Ascending aorta (tissue), 2 donors: ENCODE measurements around the gene NXPH2. TPM values are rescaled to one million over a fixed set of nuclear protein-coding genes. Genes with fewer than 3 reads are reported as not detected.

Experiments used
- DNase-seq, 2 donors: peaks; one replicate each; pipeline ENCODE4 v3.0.0-alpha.2; 2019; ENCODE audit warnings: low spot score in 2 of 2
- H3K27ac ChIP-seq, 2 donors: fragments of 200-600 bp; sonication (generic); one replicate each; pipeline ENCODE4 v1.5.1; 2016 to 2017; ENCODE audit warnings: mild to moderate bottlenecking in 1 of 2
- H3K27me3 ChIP-seq: fragments of 200-600 bp; sonication (generic); one replicate; pipeline ENCODE4 v1.5.1; 2017
- H3K36me3 ChIP-seq, 2 donors: fragments of 200-600 bp; sonication (generic); one replicate each; pipeline ENCODE4 v1.5.1; 2016
- H3K4me1 ChIP-seq, 2 donors: fragments of 200-600 bp; sonication (generic); one replicate each; pipeline ENCODE4 v1.5.1; 2016 to 2017; ENCODE audit warnings: mild to moderate bottlenecking in 1 of 2
- H3K4me3 ChIP-seq, 2 donors: fragments of 200-600 bp; sonication (generic); one replicate each; pipeline ENCODE4 v1.5.1; 2016 to 2017; ENCODE audit warnings: mild to moderate bottlenecking in 1 of 2
- H3K9me3 ChIP-seq, 2 donors: fragments of 200-600 bp; sonication (generic); one replicate each; pipeline ENCODE4 v1.5.1; 2016
- CTCF ChIP-seq, 3 experiments: fragments of 200-600 bp in 2 of 3; fragments of 450-650 bp in 1 of 3; sonication (generic) in 2 of 3; IDR thresholded peaks; one replicate each; pipeline ENCODE4 v1.5.1; 2016 to 2019; ENCODE audit warnings: antibody characterized with exemption in 3 of 3, mild to moderate bottlenecking in 1 of 3, moderate library complexity in 1 of 3
- intact Hi-C: fragments of 100-400 bp; cut with DNase I; formaldehyde crosslinking; loops from one replicate; pipeline ENCODE4 v1.15.1; 2023
- total RNA-seq: library from RNA; depleted of rRNA; stranded (reverse); fragments of >200 nt; gene quantifications from one replicate; pipeline ENCODE4 v1.1.0, GENCODE V29; 2016

Gene NXPH2
- total RNA-seq, 1 donor from 2014 or later = not detected

GRCh38 chr2:138700716-138701115 lies 79.5 kb downstream of the NXPH2 start:
- no peaks in the 10 kb centered on the region for H3K4me1 ChIP-seq
- intact Hi-C loops = no loop called here
- H3K27ac ChIP-seq = no peak overlapping the region
- no peaks in the 10 kb centered on the region for H3K27me3 ChIP-seq
- H3K36me3 ChIP-seq = no peaks in the 10 kb centered on the region
- DNase-seq = no peak
- H3K4me3 ChIP-seq = no peak overlapping the region
- H3K9me3 ChIP-seq = no peaks in the 10 kb centered on the region
- no peak for TF ChIP-seq CTCF (IDR thresholded peaks at IDR 0.05)

DNA sequence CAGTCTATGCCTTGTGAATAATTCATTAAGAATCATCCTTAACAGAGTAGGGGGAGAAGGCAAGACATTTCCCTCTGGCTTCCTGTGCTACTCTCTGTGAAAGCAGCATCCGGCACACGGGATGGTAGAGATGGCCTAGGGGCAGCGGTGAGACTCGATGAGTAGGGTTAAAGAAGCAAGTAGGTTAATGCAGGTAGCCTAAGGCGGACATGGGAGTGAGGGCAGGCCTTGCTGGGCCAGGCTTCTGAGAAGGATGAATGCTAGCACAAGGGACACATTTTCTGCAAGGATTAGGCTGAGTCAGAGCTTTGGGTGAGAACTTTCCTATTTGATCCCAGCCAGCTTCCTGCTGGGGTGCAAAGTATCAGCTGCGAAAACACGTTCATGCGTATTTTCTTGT lies 80.8 kb downstream of the NXPH2 start:
- intact Hi-C loops = no loop called here
- no peak for DNase-seq
- H3K4me1 ChIP-seq = no peaks in the 10 kb centered on the region
- TF ChIP-seq CTCF (IDR thresholded peaks at IDR 0.05) = no peak
- no peak overlapping the region for H3K27ac ChIP-seq
- no peak overlapping the region for H3K4me3 ChIP-seq
- H3K27me3 ChIP-seq = no peaks in the 10 kb centered on the region
- no peaks in the 10 kb centered on the region for H3K36me3 ChIP-seq
- H3K9me3 ChIP-seq = no peaks in the 10 kb centered on the region

- no peak overlapping the region for H3K27ac ChIP-seq
- TF ChIP-seq CTCF (IDR thresholded peaks at IDR 0.05) = no peak
- no peak overlapping the region for H3K4me3 ChIP-seq
- H3K36me3 ChIP-seq = no peaks in the 10 kb centered on the region
- no peak for DNase-seq
- intact Hi-C loops = no loop called here
- H3K27me3 ChIP-seq = no peaks in the 10 kb centered on the region
- no peaks in the 10 kb centered on the region for H3K4me1 ChIP-seq
- H3K9me3 ChIP-seq = no peaks in the 10 kb centered on the region
Observed at GRCh38 chr2:138698428-138698827, 81.8 kb downstream of the NXPH2 start.

DNA sequence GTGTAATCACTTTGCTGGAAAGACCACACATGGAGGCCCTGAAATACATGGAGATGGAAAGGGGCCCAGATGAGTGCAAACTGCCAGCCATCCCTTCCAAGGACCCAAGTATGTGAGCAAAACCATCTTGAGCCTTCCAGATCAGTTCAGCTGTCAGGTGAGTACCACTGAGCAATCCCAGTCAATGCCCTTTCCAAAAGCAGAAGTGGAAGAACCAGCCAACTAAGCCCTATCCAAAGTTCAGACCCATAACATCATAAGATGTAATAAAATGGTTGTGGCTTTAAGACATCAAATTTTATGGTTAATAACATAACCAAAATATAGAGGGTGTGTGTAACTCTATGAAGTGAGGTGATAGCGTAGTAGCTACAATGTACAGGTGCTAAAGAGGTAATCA lies 88.5 kb downstream of the NXPH2 start:
- H3K9me3 ChIP-seq = no peaks in the 10 kb centered on the region

GRCh38 chr2:138689705-138690104 lies 90.5 kb downstream of the NXPH2 start:
- intact Hi-C loops = no loop called here
- Histone ChIP-seq H3K4me1 (no peaks in the 10 kb centered on the region), H3K9me3 (no peaks in the 10 kb centered on the region), H3K36me3 (no peaks in the 10 kb centered on the region), H3K4me3 (no peak overlapping the region), H3K27me3 (no peaks in the 10 kb centered on the region), H3K27ac (no peak overlapping the region)
- no peak for TF ChIP-seq CTCF (IDR thresholded peaks at IDR 0.05)
- no peak for DNase-seq

More for the DNA sequence above, 88.5 kb downstream of the NXPH2 start:
- intact Hi-C loops = no loop called here
- TF ChIP-seq CTCF (IDR thresholded peaks at IDR 0.05) = no peak
- no peaks in the 10 kb centered on the region for H3K27me3 ChIP-seq
- no peak overlapping the region for H3K4me3 ChIP-seq
- H3K36me3 ChIP-seq = no peaks in the 10 kb centered on the region
- no peak for DNase-seq
- H3K4me1 ChIP-seq = no peaks in the 10 kb centered on the region
- no peak overlapping the region for H3K27ac ChIP-seq

- no peaks in the 10 kb centered on the region for H3K9me3 ChIP-seq
- H3K27ac ChIP-seq = no peak overlapping the region
- no peaks in the 10 kb centered on the region for H3K4me1 ChIP-seq
- TF ChIP-seq CTCF (IDR thresholded peaks at IDR 0.05) = no peak
- no peak for DNase-seq
- H3K36me3 ChIP-seq = no peaks in the 10 kb centered on the region
- intact Hi-C loops = no loop called here
- no peak overlapping the region for H3K4me3 ChIP-seq
- H3K27me3 ChIP-seq = no peaks in the 10 kb centered on the region
Observed at GRCh38 chr2:138682163-138682562, 98.0 kb downstream of the NXPH2 start.
